Neural cell (in vitro differentiated cells): Measurements from ENCODE around the gene POLH.

Source experiments
- CTCF ChIP-seq: fragments of 450-650 bp; IDR thresholded peaks from 2 replicates; pipeline ENCODE4 v1.5.1; 2014; ENCODE audit warnings: antibody characterized with exemption, mild to moderate bottlenecking, moderate library complexity; ENCODE audit not compliant: poor library complexity, severe bottlenecking
- EP300 ChIP-seq: fragments of 450-650 bp; conservative IDR thresholded peaks from 2 replicates; pipeline ENCODE4 v1.6.1; 2014; ENCODE audit warnings: antibody characterized with exemption, mild to moderate bottlenecking, moderate library complexity; ENCODE audit not compliant: poor library complexity, severe bottlenecking
- EZH2 ChIP-seq: fragments of 200-600, 300-800 bp; shearing (Covaris generic), sonication (generic); IDR thresholded peaks from 2 replicates; pipeline ENCODE4 v1.6.1; 2014; ENCODE audit warnings: antibody characterized with exemption, low read length, borderline replicate concordance, mild to moderate bottlenecking; ENCODE audit not compliant: insufficient read depth, poor library complexity, severe bottlenecking
- POLR2AphosphoS5 ChIP-seq: IDR thresholded peaks from 2 replicates; pipeline ENCODE4 v1.6.1; 2012
- RAD21 ChIP-seq: fragments of 450-650 bp; conservative IDR thresholded peaks from 2 replicates; pipeline ENCODE4 v1.6.1; 2014; ENCODE audit warnings: antibody characterized with exemption, mild to moderate bottlenecking, moderate library complexity
- REST ChIP-seq: IDR thresholded peaks from 2 replicates; pipeline ENCODE4 v1.6.1; 2012; ENCODE audit warnings: borderline replicate concordance
- SMC3 ChIP-seq: fragments of 450-650 bp; conservative IDR thresholded peaks from 2 replicates; pipeline ENCODE4 v1.6.1; 2014; ENCODE audit warnings: antibody characterized with exemption, mild to moderate bottlenecking, moderate library complexity; ENCODE audit not compliant: poor library complexity

GRCh38 chr6:43593938-43594337 lies 18.0 kb downstream of the POLH start:
- no peak for TF ChIP-seq CTCF
- TF ChIP-seq EZH2 = no peak
- no peak for TF ChIP-seq SMC3
- TF ChIP-seq POLR2AphosphoS5 = no peak
- no peak for TF ChIP-seq RAD21
- no peak for TF ChIP-seq REST
- no peak for TF ChIP-seq EP300
